ENCODE results near the gene ADH1C. TPM values are rescaled to one million over a fixed set of nuclear protein-coding genes. Genes with fewer than 3 reads are reported as not detected.
"Not testable (repeated sequence)": the region's sequence is repeated elsewhere in the genome, so short reads cannot be mapped to it uniquely, and the experiment has no call there.

ADH1C gene
- polyA plus RNA-seq, 1 of the 3 experiments (the other 2 are of a cell fraction): not detected

DNA sequence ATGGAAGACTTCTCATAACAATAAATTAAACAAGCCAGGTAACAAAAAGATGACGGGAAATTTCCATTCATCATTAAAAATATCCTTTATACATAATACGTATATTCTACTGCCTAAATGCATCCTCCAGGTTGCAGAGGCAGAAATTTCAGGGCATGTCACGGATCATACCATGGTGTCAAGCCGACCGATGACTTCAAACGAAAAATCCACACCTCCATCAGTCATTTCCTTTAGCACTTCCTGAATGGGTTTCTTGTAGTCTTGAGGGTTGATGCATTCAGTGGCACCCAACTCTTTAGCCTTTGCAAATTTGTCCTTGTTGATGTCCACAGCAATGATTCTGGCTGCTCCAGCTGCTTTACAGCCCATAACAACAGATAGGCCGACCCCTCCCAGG, 9.9 kb downstream of the ADH1C start:
- H3K4me3 ChIP-seq (ENCODE audit: low read depth in 2 of 2, low read length in 1 of 2); H4K20me1 ChIP-seq (ENCODE audit: insufficient read depth); H3F3A ChIP-seq (replicated peaks; ENCODE audit: insufficient read depth); H3K79me2 ChIP-seq (ENCODE audit: insufficient read depth); H3K9ac ChIP-seq; H3K27me3 ChIP-seq (ENCODE audit: insufficient read depth); H3K4me1 ChIP-seq (ENCODE audit: control insufficient read depth in 1 of 2, insufficient read depth in 2 of 2, low read depth in 1 of 2, low read length in 1 of 2); H3K9me3 ChIP-seq; H3K27ac ChIP-seq (ENCODE audit: low read depth in 2 of 2, low read length in 1 of 2); H2AFZ ChIP-seq (ENCODE audit: low read depth); DNase-seq; H3K36me3 ChIP-seq (replicated peaks in 1 of 2; ENCODE audit: control insufficient read depth in 1 of 2, insufficient read depth in 2 of 2, low read length in 1 of 2); POLR2A ChIA-PET; H3K9me2 ChIP-seq; H3K4me2 ChIP-seq: not testable (repeated sequence)
- CTCF ChIA-PET: interaction anchor here (0.7 kb wide), 1 partner anchor 1116 kb away, joined by 3 read pairs; no protein-coding TSS in a partner anchor
- WGBS (ENCODE audit: low lambda C conversion rate): 33% methylated on average over 7 of the region's 7 CpGs

DNA sequence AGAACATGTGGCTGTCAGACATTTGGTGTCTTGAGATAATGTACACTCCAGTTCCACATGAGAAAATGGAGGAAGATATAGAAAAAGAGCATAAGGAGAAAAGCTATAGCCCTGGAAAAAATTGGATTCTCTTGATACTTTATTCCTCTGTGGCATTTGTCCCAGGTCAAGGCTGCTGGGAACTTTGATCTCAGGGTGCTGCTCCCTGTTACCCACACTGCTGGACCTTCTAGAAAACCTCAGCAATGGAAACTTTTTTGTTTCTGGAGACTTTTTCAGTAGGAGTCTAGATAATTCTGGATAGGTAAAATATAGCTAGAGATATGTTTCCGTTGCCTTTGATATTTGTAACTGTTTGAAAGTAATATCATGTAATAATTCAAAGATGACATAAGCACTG, 11.1 kb downstream of the ADH1C start:
- no peak for DNase-seq
- H3K4me2 ChIP-seq: no peak overlapping the region
- H3K79me2 ChIP-seq (ENCODE audit: insufficient read depth): no peaks in the 10 kb centered on the region
- H3K27me3 ChIP-seq (ENCODE audit: insufficient read depth): no peaks in the 10 kb centered on the region; the same call in 1 of the 2 replicates
- WGBS (ENCODE audit: low lambda C conversion rate): 11% methylated on average over 1 of the region's 1 CpG
- H3K9me3 ChIP-seq: no peaks in the 10 kb centered on the region
- no peak overlapping the region for H2AFZ ChIP-seq (ENCODE audit: low read depth)
- POLR2A ChIA-PET: no interaction called here
- TF ChIP-seq YY1 (IDR thresholded peaks at IDR 0.05; ENCODE audit: low read depth): no peak
- TF ChIP-seq MXI1 (IDR thresholded peaks at IDR 0.05; ENCODE audit: low read depth, low read length): no peak
- TF ChIP-seq RAD21 (IDR thresholded peaks at IDR 0.05; ENCODE audit: low read length): no peak
- no peak for TF ChIP-seq CHD2 (IDR thresholded peaks at IDR 0.05; ENCODE audit: low read length, partially characterized antibody)
- TF ChIP-seq TCF12 (IDR thresholded peaks at IDR 0.05): no peak
- TF ChIP-seq, protein P1, sequence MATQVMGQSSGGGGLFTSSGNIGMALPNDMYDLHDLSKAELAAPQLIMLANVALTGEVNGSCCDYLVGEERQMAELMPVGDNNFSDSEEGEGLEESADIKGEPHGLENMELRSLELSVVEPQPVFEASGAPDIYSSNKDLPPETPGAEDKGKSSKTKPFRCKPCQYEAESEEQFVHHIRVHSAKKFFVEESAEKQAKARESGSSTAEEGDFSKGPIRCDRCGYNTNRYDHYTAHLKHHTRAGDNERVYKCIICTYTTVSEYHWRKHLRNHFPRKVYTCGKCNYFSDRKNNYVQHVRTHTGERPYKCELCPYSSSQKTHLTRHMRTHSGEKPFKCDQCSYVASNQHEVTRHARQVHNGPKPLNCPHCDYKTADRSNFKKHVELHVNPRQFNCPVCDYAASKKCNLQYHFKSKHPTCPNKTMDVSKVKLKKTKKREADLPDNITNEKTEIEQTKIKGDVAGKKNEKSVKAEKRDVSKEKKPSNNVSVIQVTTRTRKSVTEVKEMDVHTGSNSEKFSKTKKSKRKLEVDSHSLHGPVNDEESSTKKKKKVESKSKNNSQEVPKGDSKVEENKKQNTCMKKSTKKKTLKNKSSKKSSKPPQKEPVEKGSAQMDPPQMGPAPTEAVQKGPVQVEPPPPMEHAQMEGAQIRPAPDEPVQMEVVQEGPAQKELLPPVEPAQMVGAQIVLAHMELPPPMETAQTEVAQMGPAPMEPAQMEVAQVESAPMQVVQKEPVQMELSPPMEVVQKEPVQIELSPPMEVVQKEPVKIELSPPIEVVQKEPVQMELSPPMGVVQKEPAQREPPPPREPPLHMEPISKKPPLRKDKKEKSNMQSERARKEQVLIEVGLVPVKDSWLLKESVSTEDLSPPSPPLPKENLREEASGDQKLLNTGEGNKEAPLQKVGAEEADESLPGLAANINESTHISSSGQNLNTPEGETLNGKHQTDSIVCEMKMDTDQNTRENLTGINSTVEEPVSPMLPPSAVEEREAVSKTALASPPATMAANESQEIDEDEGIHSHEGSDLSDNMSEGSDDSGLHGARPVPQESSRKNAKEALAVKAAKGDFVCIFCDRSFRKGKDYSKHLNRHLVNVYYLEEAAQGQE (IDR thresholded peaks at IDR 0.05; ENCODE audit: low read depth, low read length): no peak
- TF ChIP-seq FOXM1 (IDR thresholded peaks at IDR 0.05; ENCODE audit: low read depth): no peak
- TF ChIP-seq FOSL2 (IDR thresholded peaks at IDR 0.05; ENCODE audit: borderline replicate concordance, low read depth): no peak
- TF ChIP-seq, protein P2, sequence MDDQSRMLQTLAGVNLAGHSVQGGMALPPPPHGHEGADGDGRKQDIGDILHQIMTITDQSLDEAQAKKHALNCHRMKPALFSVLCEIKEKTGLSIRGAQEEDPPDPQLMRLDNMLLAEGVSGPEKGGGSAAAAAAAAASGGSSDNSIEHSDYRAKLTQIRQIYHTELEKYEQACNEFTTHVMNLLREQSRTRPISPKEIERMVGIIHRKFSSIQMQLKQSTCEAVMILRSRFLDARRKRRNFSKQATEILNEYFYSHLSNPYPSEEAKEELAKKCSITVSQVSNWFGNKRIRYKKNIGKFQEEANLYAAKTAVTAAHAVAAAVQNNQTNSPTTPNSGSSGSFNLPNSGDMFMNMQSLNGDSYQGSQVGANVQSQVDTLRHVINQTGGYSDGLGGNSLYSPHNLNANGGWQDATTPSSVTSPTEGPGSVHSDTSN (IDR thresholded peaks at IDR 0.05): no peak
- TF ChIP-seq TAF1 (IDR thresholded peaks at IDR 0.05; ENCODE audit: borderline replicate concordance, low read depth, low read length): no peak
- no peaks in the 10 kb centered on the region for H3F3A ChIP-seq (replicated peaks; ENCODE audit: insufficient read depth)
- CTCF ChIA-PET: interaction anchor here (1.2 kb wide), 1 partner anchor 122 kb away, joined by 3 read pairs; no protein-coding TSS in a partner anchor
- no peaks in the 10 kb centered on the region for H3K4me1 ChIP-seq (ENCODE audit: control insufficient read depth in 1 of 2, insufficient read depth in 2 of 2, low read depth in 1 of 2, low read length in 1 of 2)
- H3K36me3 ChIP-seq (replicated peaks in 1 of 2; ENCODE audit: control insufficient read depth in 1 of 2, insufficient read depth in 2 of 2, low read length in 1 of 2): no peaks in the 10 kb centered on the region
- H3K4me3 ChIP-seq (ENCODE audit: low read depth in 2 of 2, low read length in 1 of 2): no peak overlapping the region
- H3K9me2 ChIP-seq: no peaks in the 10 kb centered on the region
- no peaks in the 10 kb centered on the region for H4K20me1 ChIP-seq (ENCODE audit: insufficient read depth)
- H3K9ac ChIP-seq: no peak overlapping the region
- H3K27ac ChIP-seq (ENCODE audit: low read depth in 2 of 2, low read length in 1 of 2): no peak overlapping the region
